Uterus (tissue), 2 donors: ENCODE measurements around the gene ZSCAN21.

Experiments
- POLR2A ChIP-seq, 2 donors: fragments of 450-650 bp; IDR thresholded peaks; one replicate each; pipeline ENCODE4 v1.6.1; 2016; ENCODE audit warnings: antibody characterized with exemption in 2 of 2, mild to moderate bottlenecking in 1 of 2, moderate library complexity in 1 of 2
- TF ChIP-seq, protein P1 (sequence below), 4 experiments: fragments of 200-600 bp in 2 of 4; fragments of 450-650 bp in 2 of 4; sonication (generic) in 2 of 4; IDR thresholded peaks; one replicate each; pipeline ENCODE4 v1.5.1; 2016 to 2019; ENCODE audit warnings: antibody characterized with exemption in 4 of 4, mild to moderate bottlenecking in 2 of 4, moderate library complexity in 1 of 4

DNA sequence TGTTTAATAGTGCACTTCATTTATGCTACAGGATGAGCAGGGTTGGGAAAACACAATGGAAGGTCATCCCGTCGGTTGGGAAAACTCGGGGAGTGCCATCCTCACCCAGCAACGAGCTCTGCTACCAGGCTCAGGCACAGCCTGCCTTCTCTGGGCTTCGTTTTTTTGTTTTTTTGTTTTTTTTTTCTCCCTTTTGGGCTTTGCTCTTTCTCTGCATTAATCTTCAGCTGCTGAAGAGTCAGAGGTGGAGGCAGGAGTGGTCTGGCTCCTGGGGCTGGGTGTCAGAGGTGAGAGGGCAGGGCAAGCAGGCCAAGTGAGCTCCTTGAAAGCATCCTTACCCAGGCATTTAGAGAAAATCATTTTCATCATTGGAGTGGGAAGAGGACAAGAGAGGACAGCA lies 20.4 kb downstream of the ZSCAN21 start:
- TF ChIP-seq, protein P1, sequence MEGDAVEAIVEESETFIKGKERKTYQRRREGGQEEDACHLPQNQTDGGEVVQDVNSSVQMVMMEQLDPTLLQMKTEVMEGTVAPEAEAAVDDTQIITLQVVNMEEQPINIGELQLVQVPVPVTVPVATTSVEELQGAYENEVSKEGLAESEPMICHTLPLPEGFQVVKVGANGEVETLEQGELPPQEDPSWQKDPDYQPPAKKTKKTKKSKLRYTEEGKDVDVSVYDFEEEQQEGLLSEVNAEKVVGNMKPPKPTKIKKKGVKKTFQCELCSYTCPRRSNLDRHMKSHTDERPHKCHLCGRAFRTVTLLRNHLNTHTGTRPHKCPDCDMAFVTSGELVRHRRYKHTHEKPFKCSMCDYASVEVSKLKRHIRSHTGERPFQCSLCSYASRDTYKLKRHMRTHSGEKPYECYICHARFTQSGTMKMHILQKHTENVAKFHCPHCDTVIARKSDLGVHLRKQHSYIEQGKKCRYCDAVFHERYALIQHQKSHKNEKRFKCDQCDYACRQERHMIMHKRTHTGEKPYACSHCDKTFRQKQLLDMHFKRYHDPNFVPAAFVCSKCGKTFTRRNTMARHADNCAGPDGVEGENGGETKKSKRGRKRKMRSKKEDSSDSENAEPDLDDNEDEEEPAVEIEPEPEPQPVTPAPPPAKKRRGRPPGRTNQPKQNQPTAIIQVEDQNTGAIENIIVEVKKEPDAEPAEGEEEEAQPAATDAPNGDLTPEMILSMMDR (IDR thresholded peaks at IDR 0.05) = no peak
- TF ChIP-seq POLR2A (IDR thresholded peaks at IDR 0.05) = no peak
